Fibroblast of skin of scalp (primary cell): ENCODE data around the gene ZNF609.
"Not testable (repeated sequence)": the region's sequence is repeated elsewhere in the genome, so short reads cannot be mapped to it uniquely, and the experiment has no call there.

Experiments
- DNase-seq: peaks from one replicate; pipeline ENCODE4 v3.0.0-alpha.2; 2013

ZNF609 gene

GRCh38 chr15:64622410-64623260 lies 162.3 kb downstream of the ZNF609 start:
- no peak for DNase-seq

- no peak for DNase-seq
Observed at GRCh38 chr15:64623347-64623996, 163.1 kb downstream of the ZNF609 start.

GRCh38 chr15:64624242-64624641 lies 163.9 kb downstream of the ZNF609 start:
- DNase-seq: no peak

- DNase-seq: no peak
Observed at GRCh38 chr15:64629063-64629462, 168.7 kb downstream of the ZNF609 start.

- DNase-seq: peak; percentile 53
Observed at GRCh38 chr15:64630396-64631107, 170.2 kb downstream of the ZNF609 start.

GRCh38 chr15:64632639-64633038 lies 172.3 kb downstream of the ZNF609 start:
- DNase-seq: not testable (repeated sequence)

- no peak for DNase-seq
Observed at GRCh38 chr15:64633332-64633731, 173.0 kb downstream of the ZNF609 start.

GRCh38 chr15:64634027-64634426 lies 173.6 kb downstream of the ZNF609 start:
- no peak for DNase-seq

GRCh38 chr15:64634576-64635498 lies 174.5 kb downstream of the ZNF609 start:
- peak; percentile 19 for DNase-seq

- DNase-seq: peak; percentile 14
Observed at GRCh38 chr15:64635499-64636495, 175.4 kb downstream of the ZNF609 start.

- no peak for DNase-seq
Observed at GRCh38 chr15:64636556-64636955, 176.2 kb downstream of the ZNF609 start.

GRCh38 chr15:64637412-64637811 lies 177.0 kb downstream of the ZNF609 start:
- no peak for DNase-seq

- DNase-seq: not testable (repeated sequence)
Observed at GRCh38 chr15:64639744-64640143, 179.4 kb downstream of the ZNF609 start.

GRCh38 chr15:64640146-64640871 lies 179.9 kb downstream of the ZNF609 start:
- no peak for DNase-seq

- no peak for DNase-seq
Observed at GRCh38 chr15:64642875-64643274, 182.5 kb downstream of the ZNF609 start.

GRCh38 chr15:64643685-64644084 lies 183.3 kb downstream of the ZNF609 start:
- DNase-seq: no peak

GRCh38 chr15:64644811-64645210 lies 184.4 kb downstream of the ZNF609 start:
- not testable (repeated sequence) for DNase-seq

GRCh38 chr15:64645995-64646394 lies 185.6 kb downstream of the ZNF609 start:
- DNase-seq: no peak

GRCh38 chr15:64647367-64647766 lies 187.0 kb downstream of the ZNF609 start:
- no peak for DNase-seq

- no peak for DNase-seq
Observed at GRCh38 chr15:64650552-64650951, 190.2 kb downstream of the ZNF609 start.
